Measurements from ENCODE around the gene DHRS1. TPM values are rescaled to one million over a fixed set of nuclear protein-coding genes. Genes with fewer than 3 reads are reported as not detected.

DHRS1 gene
- total RNA-seq, 4 donors from 2014 or later: 13.9 to 22.4 (median 19.2) TPM

DNA sequence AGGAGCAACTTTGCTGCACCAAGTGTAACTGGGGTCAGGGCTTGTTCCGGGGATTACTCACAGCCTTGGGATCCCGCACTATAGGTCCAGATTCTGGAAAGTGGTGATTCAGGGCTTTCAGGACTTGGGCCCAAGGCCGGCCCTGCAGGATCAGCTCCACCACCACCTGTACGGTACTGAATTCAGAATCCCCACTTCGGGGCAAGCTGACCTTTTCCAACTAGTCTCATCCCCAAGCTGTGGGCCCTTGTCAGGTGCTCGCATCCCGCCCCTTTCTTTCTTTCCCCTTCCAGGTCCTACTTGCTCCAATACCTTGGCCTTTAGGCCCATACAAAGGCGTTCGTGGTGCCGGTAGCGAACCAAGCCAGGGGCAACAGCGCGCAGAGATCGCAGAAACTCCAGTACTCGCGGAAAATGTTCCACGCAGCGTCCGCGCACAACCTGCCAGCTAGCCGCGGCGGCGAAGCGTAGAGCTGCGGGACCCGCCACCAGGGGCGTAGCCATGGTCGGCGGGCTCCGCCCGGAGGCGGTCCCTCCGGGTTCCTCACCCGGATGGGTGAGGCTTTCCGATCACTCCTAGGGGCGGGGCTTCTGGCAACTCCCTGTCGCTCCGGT is 57.6 kb downstream of the DHRS1 start:
- intact Hi-C loops (cut with DNase I): loop anchor here (2.0 to 5.0 kb wide), 2 partner anchors 57 to 200 kb away; partner anchors contain the start of genes DHRS1, NOP9 and SDR39U1
- peaks cover 44 to 61% (median 51%) of the 10 kb centered on the region in 4 donors for H3K4me1 ChIP-seq
- WGBS: 1% methylated on average over 19 of the region's 39 CpGs

More for the DNA sequence above, 57.6 kb downstream of the DHRS1 start:
- no peaks in the 10 kb centered on the region for H3K9me3 ChIP-seq
- H3K36me3 ChIP-seq: peaks cover 37 to 46% (median 42%) of the 10 kb centered on the region in 4 donors
- TF ChIP-seq, protein P1, sequence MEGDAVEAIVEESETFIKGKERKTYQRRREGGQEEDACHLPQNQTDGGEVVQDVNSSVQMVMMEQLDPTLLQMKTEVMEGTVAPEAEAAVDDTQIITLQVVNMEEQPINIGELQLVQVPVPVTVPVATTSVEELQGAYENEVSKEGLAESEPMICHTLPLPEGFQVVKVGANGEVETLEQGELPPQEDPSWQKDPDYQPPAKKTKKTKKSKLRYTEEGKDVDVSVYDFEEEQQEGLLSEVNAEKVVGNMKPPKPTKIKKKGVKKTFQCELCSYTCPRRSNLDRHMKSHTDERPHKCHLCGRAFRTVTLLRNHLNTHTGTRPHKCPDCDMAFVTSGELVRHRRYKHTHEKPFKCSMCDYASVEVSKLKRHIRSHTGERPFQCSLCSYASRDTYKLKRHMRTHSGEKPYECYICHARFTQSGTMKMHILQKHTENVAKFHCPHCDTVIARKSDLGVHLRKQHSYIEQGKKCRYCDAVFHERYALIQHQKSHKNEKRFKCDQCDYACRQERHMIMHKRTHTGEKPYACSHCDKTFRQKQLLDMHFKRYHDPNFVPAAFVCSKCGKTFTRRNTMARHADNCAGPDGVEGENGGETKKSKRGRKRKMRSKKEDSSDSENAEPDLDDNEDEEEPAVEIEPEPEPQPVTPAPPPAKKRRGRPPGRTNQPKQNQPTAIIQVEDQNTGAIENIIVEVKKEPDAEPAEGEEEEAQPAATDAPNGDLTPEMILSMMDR (IDR thresholded peaks at IDR 0.05): peak; percentile 57 to 71 (median 57)
- no peak for TF ChIP-seq EP300 (IDR thresholded peaks at IDR 0.05)
- TF ChIP-seq POLR2AphosphoS5 (IDR thresholded peaks at IDR 0.05): no peak
- peak overlapping the region; percentile 65 to 83 (median 74) for H3K4me3 ChIP-seq
- peak; percentile 98 for DNase-seq (ENCODE audit: extremely low spot score)
- H3K27me3 ChIP-seq: no peaks in the 10 kb centered on the region
- peak overlapping the region; percentile 94 to 99 (median 97) for H3K27ac ChIP-seq (replicated peaks in 1 of 4)

Other genes starting within 250 kb of the DHRS1 start
- gene CARMIL3, start 247.8 kb downstream of the DHRS1 start, total RNA-seq: under 1 TPM in 2 of 4 donors, not detected in 2; 0.17 to 0.29 TPM
- gene CPNE6, start 228.2 kb downstream of the DHRS1 start, total RNA-seq: under 1 TPM in 3 of 4 donors, not detected in 1; 0.26 to 0.34 (median 0.33) TPM
- 10 to 100 TPM in 3 of 4 donors, 1 to 10 TPM in 1; 9.1 to 20.7 (median 12.5) TPM for gene PCK2, start 205.5 kb downstream of the DHRS1 start, total RNA-seq
- 10 to 100 TPM; 56.0 to 74.9 (median 66.8) TPM for gene DCAF11, start 185.0 kb downstream of the DHRS1 start, total RNA-seq
- 1 to 10 TPM; 1.8 to 3.3 (median 3.0) TPM for gene NRL, start 184.8 kb downstream of the DHRS1 start, total RNA-seq
- gene FITM1, start 169.1 kb downstream of the DHRS1 start, total RNA-seq: under 1 TPM in 3 of 4 donors, not detected in 1; 0.34 to 0.83 (median 0.52) TPM
- 100 to 1,000 TPM; 129 to 158 (median 143) TPM for gene PSME1, start 163.6 kb downstream of the DHRS1 start, total RNA-seq
- 10 to 100 TPM in 3 of 4 donors, 1 to 10 TPM in 1; 8.8 to 14.4 (median 12.2) TPM for gene EMC9, start 158.2 kb downstream of the DHRS1 start, total RNA-seq
- 10 to 100 TPM; 32.8 to 64.3 (median 42.6) TPM for gene PSME2, start 153.2 kb downstream of the DHRS1 start, total RNA-seq
- 10 to 100 TPM; 21.7 to 33.3 (median 26.8) TPM for gene RNF31, start 152.3 kb downstream of the DHRS1 start, total RNA-seq
- 10 to 100 TPM; 39.5 to 78.3 (median 63.2) TPM for gene IRF9, start 138.5 kb downstream of the DHRS1 start, total RNA-seq
- gene REC8, start 127.7 kb downstream of the DHRS1 start, total RNA-seq: 1 to 10 TPM; 4.6 to 5.9 (median 5.0) TPM
- gene IPO4, start 111.0 kb downstream of the DHRS1 start, total RNA-seq: 10 to 100 TPM; 12.9 to 41.6 (median 25.2) TPM
- 10 to 100 TPM; 27.0 to 44.6 (median 43.8) TPM for gene TM9SF1, start 104.3 kb downstream of the DHRS1 start, total RNA-seq
- under 1 TPM in 2 of 4 donors, not detected in 2; 0.57 to 0.58 TPM for gene TSSK4, start 94.1 kb downstream of the DHRS1 start, total RNA-seq
- 100 to 1,000 TPM in 2 of 4 donors, 10 to 100 TPM in 2; 75.4 to 135 (median 94.9) TPM for gene CHMP4A, start 86.3 kb downstream of the DHRS1 start, total RNA-seq
- 10 to 100 TPM; 11.1 to 17.5 (median 14.4) TPM for gene MDP1, start 83.7 kb downstream of the DHRS1 start, total RNA-seq
- gene NEDD8, start 67.4 kb downstream of the DHRS1 start, total RNA-seq: 100 to 1,000 TPM; 117 to 152 (median 131) TPM
- gene GMPR2, start 66.9 kb downstream of the DHRS1 start, total RNA-seq: 10 to 100 TPM; 43.1 to 53.4 (median 50.5) TPM
- gene TINF2, start 57.2 kb downstream of the DHRS1 start, total RNA-seq: 10 to 100 TPM; 49.4 to 89.0 (median 81.0) TPM
- gene TGM1, start 36.6 kb downstream of the DHRS1 start, total RNA-seq: 1 to 10 TPM in 2 of 4 donors, under 1 TPM in 2; 0.52 to 3.3 (median 1.6) TPM
- 10 to 100 TPM; 14.6 to 27.8 (median 20.3) TPM for gene RABGGTA, start 28.2 kb downstream of the DHRS1 start, total RNA-seq
- 10 to 100 TPM; 16.6 to 29.2 (median 21.6) TPM for gene NOP9, start 70 bp upstream of the DHRS1 start, total RNA-seq
- 10 to 100 TPM in 1 of 4 donors, 1 to 10 TPM in 3; 6.6 to 12.5 (median 8.1) TPM for gene CIDEB, start 8.2 kb upstream of the DHRS1 start, total RNA-seq
- gene LTB4R2, start 10.4 kb upstream of the DHRS1 start, total RNA-seq: 1 to 10 TPM; 1.7 to 3.7 (median 2.4) TPM
- 1 to 10 TPM in 3 of 4 donors, under 1 TPM in 1; 0.42 to 6.0 (median 2.9) TPM for gene LTB4R, start 11.7 kb upstream of the DHRS1 start, total RNA-seq
- gene ADCY4, start 35.3 kb upstream of the DHRS1 start, total RNA-seq: 10 to 100 TPM; 21.5 to 36.9 (median 27.9) TPM
- gene RIPK3, start 40.2 kb upstream of the DHRS1 start, total RNA-seq: 1 to 10 TPM; 3.8 to 6.4 (median 6.1) TPM
- 10 to 100 TPM; 38.8 to 65.2 (median 48.3) TPM for gene NFATC4, start 68.4 kb upstream of the DHRS1 start, total RNA-seq
- gene NYNRIN, start 99.2 kb upstream of the DHRS1 start, total RNA-seq: 10 to 100 TPM in 3 of 4 donors, 1 to 10 TPM in 1; 8.0 to 21.2 (median 13.4) TPM
- gene CBLN3, start 129.9 kb upstream of the DHRS1 start, total RNA-seq: 1 to 10 TPM; 1.2 to 2.2 (median 1.9) TPM
- 10 to 100 TPM; 46.5 to 75.8 (median 58.4) TPM for gene KHNYN, start 130.2 kb upstream of the DHRS1 start, total RNA-seq
- gene SDR39U1, start 143.0 kb upstream of the DHRS1 start, total RNA-seq: 10 to 100 TPM; 23.9 to 48.6 (median 33.5) TPM
- gene CMA1, start 208.5 kb upstream of the DHRS1 start, total RNA-seq: 1 to 10 TPM in 3 of 4 donors, not detected in 1; 1.2 to 8.0 (median 2.6) TPM